IMR-90 (cell line): ENCODE results near the gene HOXB8. TPM values are rescaled to one million over a fixed set of nuclear protein-coding genes. Genes with fewer than 3 reads are reported as not detected.

Experiments used
- ATAC-seq: fragments of 200-7000 bp; cut with Tn5 transposase; 2 replicates; pipeline ENCODE4 v1.9.1; 2020; ENCODE audit warnings: low read depth, mild to moderate bottlenecking, moderate library complexity
- BruUV-seq: library from RNA; stranded (reverse); fragments of 400-500 nt; replicated peaks from 2 replicates; lab custom pipeline; 2021; lab: Mats Ljungman, UMichigan
- CTCF ChIA-PET: fragments of 300-600 bp; formaldehyde crosslinking; extraction: SDS; loops from one replicate; lab custom pipeline; 2021; ENCODE audit warnings: antibody characterized with exemption; lab: Yijun Ruan, JAX
- POLR2A ChIA-PET: fragments of 300-600 bp; sonication (Branson Sonifier 250); formaldehyde crosslinking; loops from one replicate; lab custom pipeline; 2022; ENCODE audit warnings: antibody characterized with exemption; ENCODE audit not compliant: unreplicated experiment; lab: Charles Lee
- DNase-seq: peaks from one replicate; pipeline ENCODE4 v3.0.0; 2013
- H2AFZ ChIP-seq: replicated peaks from 2 replicates; pipeline ENCODE3; 2013; ENCODE audit warnings: low read length, mild to moderate bottlenecking; ENCODE audit not compliant: poor library complexity
- H2AK5ac ChIP-seq: 2 replicates; pipeline ENCODE4 v1.6.1; 2013; ENCODE audit warnings: low read depth, low read length, inconsistent platforms
- H2AK9ac ChIP-seq: replicated peaks from 2 replicates; pipeline ENCODE3; 2013; ENCODE audit warnings: mild to moderate bottlenecking, low read depth, low read length, moderate library complexity; ENCODE audit not compliant: poor library complexity
- H2BK120ac ChIP-seq: 2 replicates; pipeline ENCODE4 v1.6.1; 2013; ENCODE audit warnings: low read depth, low read length, inconsistent platforms
- H2BK15ac ChIP-seq: 3 replicates; pipeline ENCODE4 v1.6.1; 2013; ENCODE audit warnings: low read depth, low read length, inconsistent platforms
- H2BK20ac ChIP-seq: 2 replicates; pipeline ENCODE4 v1.6.1; 2013; ENCODE audit warnings: low read depth, mild to moderate bottlenecking, inconsistent platforms, low read length, moderate library complexity
- H2BK5ac ChIP-seq: 2 replicates; pipeline ENCODE4 v1.6.1; 2013; ENCODE audit warnings: mild to moderate bottlenecking, low read depth, low read length, inconsistent platforms; ENCODE audit not compliant: poor library complexity, severe bottlenecking
- H3K14ac ChIP-seq: replicated peaks from 2 replicates; pipeline ENCODE4 v1.6.1; 2013; ENCODE audit warnings: low read depth, low read length, inconsistent platforms
- H3K18ac ChIP-seq: 2 replicates; pipeline ENCODE4 v1.6.1; 2013; ENCODE audit warnings: low read depth, low read length, control low read depth
- H3K23ac ChIP-seq: 2 replicates; pipeline ENCODE4 v1.6.1; 2013; ENCODE audit warnings: low read depth, low read length, inconsistent platforms
- H3K27ac ChIP-seq: 2 replicates; pipeline ENCODE4 v1.5.1; 2013; ENCODE audit warnings: mild to moderate bottlenecking, control low read depth, low read length; ENCODE audit not compliant: insufficient read depth
- H3K27me3 ChIP-seq: 2 replicates; pipeline ENCODE4 v1.6.1; 2013; ENCODE audit warnings: low read length; ENCODE audit not compliant: control insufficient read depth, insufficient read depth
- H3K36me3 ChIP-seq: 2 replicates; pipeline ENCODE4 v1.6.1; 2013; ENCODE audit warnings: low read length, mixed read lengths; ENCODE audit not compliant: control insufficient read depth, insufficient read depth
- H3K4ac ChIP-seq: 2 replicates; pipeline ENCODE4 v1.6.1; 2013; ENCODE audit warnings: low read depth, low read length, inconsistent platforms
- H3K4me1 ChIP-seq: 2 replicates; pipeline ENCODE4 v1.6.1; 2013; ENCODE audit warnings: low read length, mixed read lengths; ENCODE audit not compliant: control insufficient read depth, insufficient read depth
- H3K4me2 ChIP-seq: 2 replicates; pipeline ENCODE4 v1.6.1; 2013; ENCODE audit warnings: low read depth, mild to moderate bottlenecking, control low read depth, low read length, moderate library complexity
- H3K4me3 ChIP-seq: 2 replicates; pipeline ENCODE4 v1.5.1; 2013; ENCODE audit warnings: low read depth, mild to moderate bottlenecking, control low read depth, low read length, moderate library complexity; ENCODE audit not compliant: insufficient read depth
- H3K56ac ChIP-seq: 2 replicates; pipeline ENCODE4 v1.6.1; 2013; ENCODE audit warnings: low read length, inconsistent platforms; ENCODE audit not compliant: insufficient read depth; ENCODE audit errors: extremely low read depth
- H3K79me1 ChIP-seq, 2 experiments: 2 replicates each; pipeline ENCODE4 v1.6.1; 2013; ENCODE audit warnings: low read length in 2 of 2, inconsistent platforms in 1 of 2, low read depth in 1 of 2
- H3K9ac ChIP-seq: 2 replicates; pipeline ENCODE4 v1.6.1; 2013; ENCODE audit warnings: low read depth, low read length, control low read depth
- H3K9me1 ChIP-seq: 2 replicates; pipeline ENCODE4 v1.6.1; 2013; ENCODE audit warnings: low read length, inconsistent platforms; ENCODE audit not compliant: insufficient read depth
- H3K9me3 ChIP-seq: 2 replicates; pipeline ENCODE4 v1.6.1; 2013; ENCODE audit warnings: low read length; ENCODE audit not compliant: control insufficient read depth, insufficient read depth
- H4K20me1 ChIP-seq: 2 replicates; pipeline ENCODE4 v1.6.1; 2013; ENCODE audit warnings: low read length, inconsistent platforms; ENCODE audit not compliant: insufficient read depth
- H4K5ac ChIP-seq: 2 replicates; pipeline ENCODE4 v1.6.1; 2013; ENCODE audit warnings: mild to moderate bottlenecking, low read depth, low read length, control low read depth
- H4K8ac ChIP-seq, 2 experiments: 2 replicates each; pipeline ENCODE4 v1.6.1; 2013; ENCODE audit warnings: low read depth in 2 of 2, low read length in 2 of 2, control low read depth in 1 of 2, inconsistent platforms in 1 of 2
- H4K91ac ChIP-seq: 2 replicates; pipeline ENCODE4 v1.6.1; 2013; ENCODE audit warnings: low read depth, low read length, inconsistent platforms; ENCODE audit not compliant: insufficient read depth
- CHD1 ChIP-seq: IDR thresholded peaks from 2 replicates; pipeline ENCODE4 v1.6.1; 2012; ENCODE audit warnings: low read depth, low read length, improper control_type of control experiment
- NFE2L2 ChIP-seq: fragments of 150-350 bp; IDR thresholded peaks from 2 replicates; pipeline ENCODE4 v1.6.1; 2016; ENCODE audit warnings: low read depth, mild to moderate bottlenecking, low read length
- WGBS, 2 experiments: methylation state at CpG; one replicate each; pipeline versions ENCODE4 v1.1.5 to v1.1.7; 2013; ENCODE audit warnings: missing lambda C conversion rate in 2 of 2; ENCODE audit not compliant: insufficient read length in 1 of 2; ENCODE audit errors: extremely low coverage in 2 of 2; 5-methylcytosine and 5-hydroxymethylcytosine counted together
- dilution Hi-C: fragments of 300-500 bp; cut with HindIII; formaldehyde crosslinking; loops from one replicate; pipeline ENCODE4 v1.14.3; 2018; ENCODE audit warnings: low sequenced_read_pairs; ENCODE audit not compliant: unreplicated experiment
- in situ Hi-C: fragments of 300-500 bp; cut with MboI; formaldehyde crosslinking; loops from 3 replicates; pipeline ENCODE4 v1.14.3; 2019; ENCODE audit warnings: low sequenced_read_pairs, inconsistent platforms, mixed read lengths
- intact Hi-C: fragments of 100-400 bp; cut with micrococcal nuclease; formaldehyde crosslinking; loops from 2 replicates; pipeline ENCODE4 v1.10.0; 2022
- polyA plus RNA-seq, 3 experiments: library from polyadenylated mRNA; depleted of rRNA; stranded (reverse); fragments of >200 nt; gene quantifications; 2 replicates each; pipeline ENCODE4 v1.2.3, GENCODE V29; 2012; ENCODE audit warnings: low replicate concordance in 1 of 3
- total RNA-seq: library from RNA; depleted of rRNA; stranded (reverse); fragments of >200 nt; gene quantifications from 2 replicates; pipeline ENCODE4 v1.2.3, GENCODE V29; 2012

HOXB8 gene
- total and polyA plus RNA-seq, 2 of the 4 experiments (the other 2 are of a cell fraction) = 0.54 to 5.3 TPM

DNA sequence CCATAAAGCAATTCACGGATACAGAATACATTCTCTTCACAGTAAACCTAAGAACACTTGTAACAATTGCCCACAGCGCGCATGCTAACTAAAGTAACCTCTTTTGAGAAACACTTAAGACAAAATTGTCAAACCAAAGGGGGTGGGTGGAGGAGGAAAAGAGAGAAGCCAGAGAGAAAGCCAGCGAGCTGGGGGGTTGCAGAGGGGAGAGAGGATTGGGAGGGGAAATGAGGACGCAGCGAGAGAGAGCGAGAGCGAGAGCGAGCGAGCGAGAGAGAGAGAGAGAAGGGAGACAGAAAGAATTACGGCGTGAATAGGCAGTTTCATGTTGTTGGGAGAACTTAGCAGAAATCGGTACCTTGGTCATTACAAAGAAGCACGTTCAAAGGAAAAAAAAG is 2.6 kb downstream of the HOXB8 start:
- CTCF ChIA-PET = interaction anchor here (0.5 to 1.4 kb wide), 10 partner anchors 9 to 581 kb away, joined by 3 to 9 read pairs (median 4); no protein-coding TSS in a partner anchor
- peak overlapping the region; percentile 87 for H3K27ac ChIP-seq
- H3K4me3 ChIP-seq = peak overlapping the region; percentile 63
- H3K4me2 ChIP-seq = peak overlapping the region; percentile 91
- peak overlapping the region; percentile 77 for H2AK9ac ChIP-seq
- dilution Hi-C loops = no loop called here
- no TSS peak for BruUV-seq
- WGBS, 2 experiments = 26% methylated on average over 10 of the region's 15 CpGs; no CpG with 5 or more reads in 1 of the 2 experiments
- no peaks in the 10 kb centered on the region for H4K20me1 ChIP-seq
- in situ Hi-C loops = no loop called here
- H2BK120ac ChIP-seq = no peak overlapping the region; the same call in 1 of the 2 replicates
- H3K9me3 ChIP-seq = no peaks in the 10 kb centered on the region
- ATAC-seq = 0 out of 2 replicates have a peak, but pooled peaks have one; percentile 1
- peak overlapping the region; percentile 66 for H3K23ac ChIP-seq
- 0 out of 2 replicates have a peak, but pooled peaks cover 3% of the 10 kb centered on the region for H3K9me1 ChIP-seq
- peak overlapping the region; percentile 50 for H3K56ac ChIP-seq
- H4K5ac ChIP-seq = 0 out of 2 replicates have a peak overlapping the region, but pooled peaks have one; percentile 21
- peaks cover 3% of the 10 kb centered on the region; the same call in 1 of the 2 replicates for H3K36me3 ChIP-seq
- peak overlapping the region; percentile 84 for H2AFZ ChIP-seq
- H3K18ac ChIP-seq = peak overlapping the region; percentile 1
- peaks cover 9 to 34% of the 10 kb centered on the region in 2 experiments; a peak in 3 of 4 replicates for H3K79me1 ChIP-seq
- DNase-seq = peak; percentile 54
- peak overlapping the region; percentile 14; the same call in 1 of the 2 replicates for H4K91ac ChIP-seq
- peak overlapping the region; percentile 79 for H2BK5ac ChIP-seq
- TF ChIP-seq CHD1 = no peak
- TF ChIP-seq NFE2L2 = 0 out of 2 replicates have a peak, but pooled peaks have one; percentile 9
- H3K4ac ChIP-seq = peak overlapping the region; percentile 59
- H3K14ac ChIP-seq = peak overlapping the region; percentile 83
- POLR2A ChIA-PET = interaction anchor here (0.9 to 1.4 kb wide), 2 partner anchors 16 to 25 kb away, joined by 4 read pairs; no protein-coding TSS in a partner anchor
- H3K27me3 ChIP-seq = peaks cover 23% of the 10 kb centered on the region
- H2BK15ac ChIP-seq = peak overlapping the region; percentile 5; the same call in 1 of the 3 replicates
- intact Hi-C loops = no loop called here
- H2AK5ac ChIP-seq = peak overlapping the region; percentile 23; the same call in 1 of the 2 replicates
- H4K8ac ChIP-seq = peak overlapping the region; percentile 26 to 93; a peak in 2 of 4 replicates
- H3K9ac ChIP-seq = peak overlapping the region; percentile 96
- peaks cover 14% of the 10 kb centered on the region for H3K4me1 ChIP-seq
- H2BK20ac ChIP-seq = no peak overlapping the region
